ENCODE results near the gene ERAS.

DNA sequence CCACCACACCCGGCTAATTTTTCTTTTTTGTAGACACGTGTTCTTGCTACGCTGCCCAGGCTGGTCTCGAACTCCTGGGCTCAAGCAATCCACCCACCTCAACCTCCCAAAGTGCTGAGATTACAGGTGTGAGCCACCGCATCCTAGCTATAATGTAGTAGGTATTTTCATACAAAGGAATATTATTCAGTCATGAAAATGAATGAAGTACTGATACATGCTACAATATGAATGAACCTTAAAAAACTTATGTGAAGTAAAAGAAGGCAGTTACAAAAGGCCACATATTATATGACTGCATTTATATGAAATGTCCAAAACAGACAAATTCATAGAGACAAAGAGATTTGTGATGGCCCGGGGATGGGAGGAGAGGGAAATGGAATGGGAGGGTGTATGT lies 44.6 kb upstream of the ERAS start:
- TF ChIP-seq, protein P1, sequence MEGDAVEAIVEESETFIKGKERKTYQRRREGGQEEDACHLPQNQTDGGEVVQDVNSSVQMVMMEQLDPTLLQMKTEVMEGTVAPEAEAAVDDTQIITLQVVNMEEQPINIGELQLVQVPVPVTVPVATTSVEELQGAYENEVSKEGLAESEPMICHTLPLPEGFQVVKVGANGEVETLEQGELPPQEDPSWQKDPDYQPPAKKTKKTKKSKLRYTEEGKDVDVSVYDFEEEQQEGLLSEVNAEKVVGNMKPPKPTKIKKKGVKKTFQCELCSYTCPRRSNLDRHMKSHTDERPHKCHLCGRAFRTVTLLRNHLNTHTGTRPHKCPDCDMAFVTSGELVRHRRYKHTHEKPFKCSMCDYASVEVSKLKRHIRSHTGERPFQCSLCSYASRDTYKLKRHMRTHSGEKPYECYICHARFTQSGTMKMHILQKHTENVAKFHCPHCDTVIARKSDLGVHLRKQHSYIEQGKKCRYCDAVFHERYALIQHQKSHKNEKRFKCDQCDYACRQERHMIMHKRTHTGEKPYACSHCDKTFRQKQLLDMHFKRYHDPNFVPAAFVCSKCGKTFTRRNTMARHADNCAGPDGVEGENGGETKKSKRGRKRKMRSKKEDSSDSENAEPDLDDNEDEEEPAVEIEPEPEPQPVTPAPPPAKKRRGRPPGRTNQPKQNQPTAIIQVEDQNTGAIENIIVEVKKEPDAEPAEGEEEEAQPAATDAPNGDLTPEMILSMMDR (conservative IDR thresholded peaks at IDR 0.05; ENCODE audit: low read length): no peak
- TF ChIP-seq EZH2phosphoT487 (IDR thresholded peaks at IDR 0.05; ENCODE audit: borderline replicate concordance): no peak

Data from Loucy (cell line).